Endodermal cell (in vitro differentiated cells): ENCODE measurements around the gene EMILIN2. TPM values are rescaled to one million over a fixed set of nuclear protein-coding genes. Genes with fewer than 3 reads are reported as not detected.

Source experiments
- DNase-seq: peaks from one replicate; pipeline ENCODE4 v3.0.0-alpha.2; 2017
- H3K27ac ChIP-seq: 2 replicates; pipeline ENCODE4 v1.5.1; 2013; ENCODE audit warnings: mild to moderate bottlenecking, low read depth, low read length, moderate library complexity
- H3K27me3 ChIP-seq: 2 replicates; pipeline ENCODE4 v1.6.1; 2013; ENCODE audit warnings: mild to moderate bottlenecking, low read length, moderate library complexity; ENCODE audit not compliant: insufficient read depth, control insufficient read depth, poor library complexity, severe bottlenecking
- H3K36me3 ChIP-seq: 2 replicates; pipeline ENCODE4 v1.7.0; 2013; ENCODE audit warnings: mild to moderate bottlenecking, low read length, moderate library complexity; ENCODE audit not compliant: control insufficient read depth, insufficient read depth
- H3K4me1 ChIP-seq: one replicate; pipeline ENCODE4 v1.7.0; 2013; ENCODE audit warnings: low read length; ENCODE audit not compliant: control insufficient read depth, insufficient read depth
- H3K4me3 ChIP-seq: 2 replicates; pipeline ENCODE4 v1.5.1; 2013; ENCODE audit warnings: mild to moderate bottlenecking, low read length, moderate library complexity
- H3K9ac ChIP-seq: 2 replicates; pipeline ENCODE4 v1.6.1; 2013; ENCODE audit warnings: mild to moderate bottlenecking, low read length, moderate library complexity; ENCODE audit not compliant: poor library complexity, severe bottlenecking; ENCODE audit errors: extremely low read depth
- H3K9me3 ChIP-seq: 2 replicates; pipeline ENCODE4 v1.6.1; 2013; ENCODE audit warnings: mild to moderate bottlenecking, low read length, moderate library complexity; ENCODE audit not compliant: control insufficient read depth
- H3K27ac Mint-ChIP-seq: 2 replicates; pipeline ENCODE4 v1.8.0; 2020; ENCODE audit warnings: mixed read lengths
- H3K27me3 Mint-ChIP-seq: 2 replicates; pipeline ENCODE4 v1.8.0; 2021; ENCODE audit warnings: mild to moderate bottlenecking, mixed read lengths; ENCODE audit not compliant: insufficient read depth
- H3K36me3 Mint-ChIP-seq: 2 replicates; pipeline ENCODE4 v1.8.0; 2020; ENCODE audit warnings: low read depth, mixed read lengths
- H3K4me1 Mint-ChIP-seq: 2 replicates; pipeline ENCODE4 v1.8.0; 2020; ENCODE audit warnings: mixed read lengths
- H3K4me3 Mint-ChIP-seq: 2 replicates; pipeline ENCODE4 v1.8.0; 2020; ENCODE audit warnings: mild to moderate bottlenecking, moderate library complexity, mixed read lengths
- H3K9me3 Mint-ChIP-seq: 2 replicates; pipeline ENCODE4 v1.8.0; 2020; ENCODE audit warnings: mild to moderate bottlenecking, mixed read lengths
- CTCF ChIP-seq: fragments of 200-600 bp; sonication (generic); conservative IDR thresholded peaks from 2 replicates; pipeline ENCODE4 v1.5.0; 2021; ENCODE audit warnings: antibody characterized with exemption, mild to moderate bottlenecking
- WGBS, 2 experiments: methylation state at CpG; one replicate each; pipeline versions ENCODE4 v1.1.5 to v1.1.7; 2013; ENCODE audit warnings: missing lambda C conversion rate in 2 of 2, mixed read lengths in 1 of 2; ENCODE audit not compliant: insufficient coverage in 1 of 2, insufficient read length in 1 of 2; 5-methylcytosine and 5-hydroxymethylcytosine counted together
- long read RNA-seq, 4 experiments: library from polyadenylated mRNA in 2 of 4; library from RNA in 1 of 4; library from capped mRNA in 1 of 4; stranded (forward) in 3 of 4; unstranded in 1 of 4; transcript quantifications; one replicate each; pipeline ENCODE4 v2.0.0, GENCODE V29; 2020 to 2021; ENCODE audit warnings: inconsistent platforms in 1 of 4
- polyA plus RNA-seq, 2 experiments: library from polyadenylated mRNA; stranded (reverse); fragments of 50-300 nt; gene quantifications; one replicate each; pipeline ENCODE4 v1.2.3, GENCODE V29; 2013
- total RNA-seq, 2 donors: library from RNA; stranded (reverse); fragmentation: NEBNext Ultra II Directional in 1 of 2; extraction: Animal tissue kit (Norgen Biotek cat#: 25700) in 1 of 2; gene quantifications; 2 replicates in 1 of 2; 3 replicates in 1 of 2; pipeline ENCODE4 v1.2.1, GENCODE V29; 2021

The EMILIN2 gene
- 10 to 100 TPM; 14.2 to 16.8 TPM for total RNA-seq
- 7.2 TPM for polyA plus RNA-seq (2013, experiment 1 of 2)
- 5.8 TPM for polyA plus RNA-seq (2013, experiment 2 of 2)
- long read RNA-seq, experiment 1, full-length matches to known transcripts: 2 of 7 reads
- long read RNA-seq, experiment 1, partial matches to known transcripts: 3 of 7 reads
- long read RNA-seq, experiment 1, other reads (novel, unspliced or antisense): 2 of 7 reads
- long read RNA-seq, experiment 2, full-length matches to known transcripts: 7 of 10 reads
- long read RNA-seq, experiment 2, partial matches to known transcripts: 0 of 10 reads
- long read RNA-seq, experiment 2, other reads (novel, unspliced or antisense): 3 of 10 reads
- long read RNA-seq, experiment 3, partial matches to known transcripts: 0 of 4 reads
- long read RNA-seq, experiment 3, other reads (novel, unspliced or antisense): 3 of 4 reads
- long read RNA-seq, experiment 4: 0 reads

- Mint-ChIP-seq H3K4me3 (peak within 1 kb of the TSS; percentile 67), H3K27ac (no peak within 1 kb of the TSS), H3K9me3 (no peaks in the 10 kb centered on the region), H3K27me3 (peaks cover 65% of the 10 kb centered on the region), H3K4me1 (peaks cover 13% of the 10 kb centered on the region), H3K36me3 (no peaks in the 10 kb centered on the region)
- 0 to 1% methylated on average over 18 to 79 of the region's 80 CpGs for WGBS, 2 experiments
- H3K27ac ChIP-seq: no peak within 1 kb of the TSS
- no peaks in the 10 kb centered on the region for H3K36me3 ChIP-seq
- peak within 1 kb of the TSS; percentile 81 for H3K4me3 ChIP-seq
- H3K9me3 ChIP-seq: no peaks in the 10 kb centered on the region
- peaks cover 54% of the 10 kb centered on the region for H3K27me3 ChIP-seq
- H3K9ac ChIP-seq: peak within 1 kb of the TSS; percentile 42
- no peak for TF ChIP-seq CTCF
- H3K4me1 ChIP-seq: peaks cover 2% of the 10 kb centered on the region
- peak; percentile 88 for DNase-seq
These were observed at the start of gene EMILIN2 for GRCh38 chr18:2846636-2847316. Gene EMILIN2 (plus strand): TSS chr18:2847006. CDS start chr18:2847189, 183 bp downstream.

- Mint-ChIP-seq H3K36me3 (peaks cover 38% of the 10 kb centered on the region), H3K4me1 (no peaks in the 10 kb centered on the region), H3K27me3 (no peaks in the 10 kb centered on the region), H3K27ac (no peak overlapping the region), H3K4me3 (no peak overlapping the region), H3K9me3 (no peaks in the 10 kb centered on the region)
- Histone ChIP-seq H3K9me3 (no peaks in the 10 kb centered on the region), H3K27me3 (no peaks in the 10 kb centered on the region), H3K4me3 (no peak overlapping the region), H3K36me3 (peaks cover 86% of the 10 kb centered on the region), H3K4me1 (no peaks in the 10 kb centered on the region), H3K27ac (no peak overlapping the region), H3K9ac (no peak overlapping the region)
- no peak for TF ChIP-seq CTCF
- DNase-seq: no peak
- WGBS, 2 experiments: 100% methylated on average over 1 of the region's 1 CpG; no CpG with 5 or more reads in 1 of the 2 experiments
These were observed 48.9 kb upstream of the EMILIN2 start for GRCh38 chr18:2797951-2798350.

DNA sequence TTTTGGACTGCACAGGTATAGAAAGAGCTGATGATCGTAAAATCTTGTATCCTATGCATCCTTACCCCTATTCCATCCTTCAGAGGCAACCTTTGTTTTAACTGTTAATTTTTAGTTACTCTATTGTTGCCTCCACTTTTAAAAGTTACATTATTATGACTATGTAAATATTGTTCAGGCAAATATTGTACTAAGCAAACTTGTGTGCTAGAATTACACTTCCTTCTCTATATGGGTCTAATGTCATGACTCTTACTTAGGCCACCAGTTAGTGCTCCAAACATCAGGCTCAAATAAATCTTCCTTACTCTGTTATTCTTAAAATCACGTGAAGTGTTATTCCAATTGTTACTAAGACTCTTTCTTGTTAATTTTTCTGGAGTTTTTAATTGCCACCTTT, 47.4 kb upstream of the EMILIN2 start:
- TF ChIP-seq CTCF: no peak
- Histone ChIP-seq H3K27ac (no peak overlapping the region), H3K36me3 (peaks cover 87% of the 10 kb centered on the region), H3K27me3 (no peaks in the 10 kb centered on the region), H3K9ac (no peak overlapping the region), H3K4me1 (no peaks in the 10 kb centered on the region), H3K4me3 (no peak overlapping the region), H3K9me3 (no peaks in the 10 kb centered on the region)
- no peaks in the 10 kb centered on the region for H3K9me3 Mint-ChIP-seq
- H3K4me1 Mint-ChIP-seq: no peaks in the 10 kb centered on the region
- DNase-seq: no peak
- WGBS, 2 experiments: 93% methylated on average over 2 of the region's 2 CpGs; no CpG with 5 or more reads in 1 of the 2 experiments
- no peaks in the 10 kb centered on the region for H3K27me3 Mint-ChIP-seq
- H3K36me3 Mint-ChIP-seq: peaks cover 34% of the 10 kb centered on the region
- H3K4me3 Mint-ChIP-seq: no peak overlapping the region
- H3K27ac Mint-ChIP-seq: no peak overlapping the region
